ENCODE results near the gene LHFPL6.

LHFPL6 gene

DNA sequence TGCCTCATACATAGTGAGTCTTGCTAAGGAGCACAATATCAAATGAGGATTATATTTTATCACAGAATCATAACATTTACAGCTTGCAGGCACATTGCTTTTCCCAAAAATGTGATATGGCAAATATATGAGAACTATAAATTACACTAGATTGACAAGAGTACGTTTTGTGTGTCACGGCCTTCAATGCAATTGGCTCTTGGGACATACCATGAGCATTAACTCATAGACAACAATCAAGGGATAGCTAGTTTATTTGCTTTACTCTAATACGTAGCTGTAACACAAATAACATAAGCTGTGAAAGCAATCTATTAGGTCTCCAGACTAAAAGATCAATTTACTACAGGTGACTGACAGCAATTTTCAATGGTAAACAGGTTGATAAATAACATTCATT is 17.8 kb downstream of the LHFPL6 start:
- no peak for DNase-seq (ENCODE audit: extremely low read depth, low read depth)
- TF ChIP-seq, protein P1, sequence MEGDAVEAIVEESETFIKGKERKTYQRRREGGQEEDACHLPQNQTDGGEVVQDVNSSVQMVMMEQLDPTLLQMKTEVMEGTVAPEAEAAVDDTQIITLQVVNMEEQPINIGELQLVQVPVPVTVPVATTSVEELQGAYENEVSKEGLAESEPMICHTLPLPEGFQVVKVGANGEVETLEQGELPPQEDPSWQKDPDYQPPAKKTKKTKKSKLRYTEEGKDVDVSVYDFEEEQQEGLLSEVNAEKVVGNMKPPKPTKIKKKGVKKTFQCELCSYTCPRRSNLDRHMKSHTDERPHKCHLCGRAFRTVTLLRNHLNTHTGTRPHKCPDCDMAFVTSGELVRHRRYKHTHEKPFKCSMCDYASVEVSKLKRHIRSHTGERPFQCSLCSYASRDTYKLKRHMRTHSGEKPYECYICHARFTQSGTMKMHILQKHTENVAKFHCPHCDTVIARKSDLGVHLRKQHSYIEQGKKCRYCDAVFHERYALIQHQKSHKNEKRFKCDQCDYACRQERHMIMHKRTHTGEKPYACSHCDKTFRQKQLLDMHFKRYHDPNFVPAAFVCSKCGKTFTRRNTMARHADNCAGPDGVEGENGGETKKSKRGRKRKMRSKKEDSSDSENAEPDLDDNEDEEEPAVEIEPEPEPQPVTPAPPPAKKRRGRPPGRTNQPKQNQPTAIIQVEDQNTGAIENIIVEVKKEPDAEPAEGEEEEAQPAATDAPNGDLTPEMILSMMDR (IDR thresholded peaks at IDR 0.05; ENCODE audit: low read depth, low read length) = no peak

GRCh38 chr13:39580881-39581575 is 22.0 kb downstream of the LHFPL6 start:
- DNase-seq (ENCODE audit: extremely low read depth, low read depth) = no peak
- TF ChIP-seq, protein P1 (IDR thresholded peaks at IDR 0.05; ENCODE audit: low read depth, low read length) = no peak

DNA sequence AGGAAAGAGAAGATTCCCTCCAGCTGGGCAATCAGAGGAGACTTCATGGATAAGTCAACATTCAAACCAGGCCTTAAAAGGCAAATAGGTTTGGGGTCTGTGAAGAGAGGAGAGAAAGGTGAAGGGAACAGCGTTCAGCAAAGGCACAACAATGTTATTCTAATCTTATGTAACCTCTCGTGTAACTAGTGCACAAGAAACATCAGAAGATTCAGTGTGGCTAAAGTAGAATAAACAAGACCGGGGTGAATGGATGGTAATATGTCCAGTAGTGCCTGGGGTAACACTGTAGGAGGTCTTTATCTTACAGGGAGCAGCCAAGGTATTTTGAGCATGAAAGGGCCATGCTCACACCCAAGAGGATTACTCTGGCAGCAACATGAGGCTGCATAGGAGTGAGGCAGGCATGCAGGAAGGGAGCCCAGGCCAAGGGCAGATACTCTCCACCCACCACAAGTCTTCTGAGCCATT is 24.1 kb downstream of the LHFPL6 start:
- TF ChIP-seq, protein P1 (IDR thresholded peaks at IDR 0.05; ENCODE audit: low read depth, low read length) = no peak
- DNase-seq (ENCODE audit: extremely low read depth, low read depth) = no peak

DNA sequence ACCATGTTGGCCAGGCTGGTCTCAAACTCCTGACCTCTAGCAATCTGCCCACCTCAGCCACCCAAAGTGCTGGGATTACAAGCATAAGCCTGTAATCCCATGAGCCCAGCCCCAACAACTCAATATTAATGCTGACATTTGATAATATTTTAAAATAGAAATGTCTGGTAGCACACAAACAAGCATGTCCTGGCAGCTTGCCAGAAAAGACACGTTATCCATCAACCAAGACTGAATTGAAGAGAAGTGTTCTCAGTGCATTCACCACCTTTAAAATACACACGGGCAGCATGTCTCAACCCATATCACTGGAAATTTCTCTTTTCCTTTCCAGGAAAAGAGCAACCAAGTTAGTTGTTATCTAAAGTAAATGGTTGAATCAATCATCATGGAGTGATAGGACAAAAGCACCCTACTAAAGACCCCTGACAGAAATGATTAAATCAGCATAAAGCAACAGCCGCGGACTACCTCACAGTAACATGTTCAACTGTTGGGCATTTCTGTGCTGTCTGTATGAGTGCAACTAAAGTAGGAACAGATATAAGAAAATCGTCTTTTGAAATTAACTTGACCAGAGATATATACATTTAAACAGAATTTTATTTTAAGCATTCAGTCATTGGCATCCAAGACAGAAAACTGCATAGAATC is 25.0 kb downstream of the LHFPL6 start:
- no peak for DNase-seq (ENCODE audit: extremely low read depth, low read depth)
- TF ChIP-seq, protein P1 (IDR thresholded peaks at IDR 0.05; ENCODE audit: low read depth, low read length) = no peak

DNA sequence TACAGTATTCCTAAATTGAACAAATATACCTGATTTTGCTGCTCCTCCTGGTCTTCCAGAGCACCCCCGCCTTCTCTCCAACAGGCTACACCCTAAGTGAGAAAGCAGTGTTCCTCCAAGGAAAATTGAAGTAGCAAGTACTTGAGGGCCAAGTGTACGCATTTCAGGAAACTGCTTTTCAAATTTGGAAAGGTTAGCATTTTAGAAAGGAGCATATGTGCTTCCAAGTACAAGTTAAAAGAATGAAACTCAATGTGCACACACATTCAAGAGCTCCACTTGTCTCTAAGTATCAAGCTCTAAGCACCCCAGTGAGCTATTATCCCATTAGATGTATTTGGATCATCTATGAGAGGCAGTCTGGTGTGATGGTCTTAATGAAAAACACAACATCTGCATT is 25.8 kb downstream of the LHFPL6 start:
- DNase-seq (ENCODE audit: extremely low read depth, low read depth) = no peak

GRCh38 chr13:39575641-39576238 is 27.3 kb downstream of the LHFPL6 start:
- TF ChIP-seq, protein P1 (IDR thresholded peaks at IDR 0.05; ENCODE audit: low read depth, low read length) = no peak
- DNase-seq (ENCODE audit: extremely low read depth, low read depth) = no peak

More for the DNA sequence above, 25.8 kb downstream of the LHFPL6 start:
- TF ChIP-seq, protein P1 (IDR thresholded peaks at IDR 0.05; ENCODE audit: low read depth, low read length) = no peak

Data from AG09319 (cell line).